HCT116 (cell line): ENCODE results near the gene CPNE7.

Experiments used
- CEBPB ChIP-seq: IDR thresholded peaks from 2 replicates; pipeline ENCODE4 v1.6.1; 2012; ENCODE audit warnings: low read depth
- CTCF ChIP-seq, 3 experiments: fragments of 200-600 bp in 1 of 3; sonication (generic) in 1 of 3; IDR thresholded peaks in 2 of 3; conservative IDR thresholded peaks in 1 of 3; 2 replicates each; pipeline ENCODE4 v1.5.1; 2012 to 2017; ENCODE audit warnings: low read depth in 2 of 3, low read length in 2 of 3, antibody characterized with exemption in 1 of 3, borderline replicate concordance in 1 of 3, control low read depth in 1 of 3, mild to moderate bottlenecking in 1 of 3, mixed read lengths in 1 of 3, mixed run types in 1 of 3, moderate library complexity in 1 of 3; ENCODE audit not compliant: insufficient read depth in 1 of 3
- EZH2 ChIP-seq: fragments of 200-600 bp; sonication (generic); IDR thresholded peaks from 2 replicates; pipeline ENCODE4 v1.6.1; 2017; ENCODE audit warnings: antibody characterized with exemption, mixed run types
- EZH2phosphoT487 ChIP-seq: fragments of 200-600 bp; IDR thresholded peaks from 2 replicates; pipeline ENCODE4 v1.6.1; 2018; ENCODE audit warnings: antibody characterized with exemption, borderline replicate concordance
- MAX ChIP-seq: IDR thresholded peaks from 2 replicates; pipeline ENCODE4 v1.6.1; 2012
- POLR2A ChIP-seq: IDR thresholded peaks from 2 replicates; pipeline ENCODE4 v1.7.0; 2011; ENCODE audit warnings: borderline replicate concordance; ENCODE audit not compliant: insufficient read depth, insufficient read length; ENCODE audit errors: extremely low read depth
- SIN3A ChIP-seq: IDR thresholded peaks from 2 replicates; pipeline ENCODE4 v1.6.1; 2012; ENCODE audit warnings: low read depth
- ZNF274 ChIP-seq: fragments of 200-500 bp; sonication (Bioruptor generic); IDR thresholded peaks from 2 replicates; pipeline ENCODE4 v1.6.1; 2014; ENCODE audit warnings: mild to moderate bottlenecking, low read depth, low read length, inconsistent platforms

- TF ChIP-seq CTCF (IDR thresholded peaks at IDR 0.05 in 2 of 3, conservative IDR thresholded peaks at IDR 0.05 in 1 of 3; ENCODE audit: borderline replicate concordance in 1 of 3, insufficient read depth in 1 of 3, low read depth in 2 of 3, low read length in 2 of 3), result no peak
- TF ChIP-seq MAX, result no peak
- TF ChIP-seq POLR2A, result no peak
- TF ChIP-seq EZH2, result no peak
- no peak for TF ChIP-seq CEBPB
- TF ChIP-seq EZH2phosphoT487, result no peak
- TF ChIP-seq SIN3A, result no peak
- no peak for TF ChIP-seq ZNF274
Observed at GRCh38 chr16:89552913-89553312, 22.6 kb upstream of the CPNE7 start.
